Stimulated activated CD4-positive, alpha-beta T cell treated with anti-CD3 and anti-CD28 coated beads, Interleukin-2, amount 100 ng/mL, for 48 hours (primary cell): ENCODE results near the gene POLE3.
"Not testable (repeated sequence)": the region's sequence is repeated elsewhere in the genome, so short reads cannot be mapped to it uniquely, and the experiment has no call there.

Source experiments
- DNase-seq, 2 donors: peaks; one replicate each; pipeline ENCODE4 v3.0.0-alpha.2; 2020

The POLE3 gene

GRCh38 chr9:113410207-113410864 lies at the start of gene POLE3, which contains the start of gene C9orf43:
POLE3 (minus strand) TSS chr9:113410675; CDS start chr9:113410293, 382 bp downstream.
C9orf43 (plus strand) TSS chr9:113410747; CDS start chr9:113413494, 2,747 bp downstream.
- peak; percentile 93 to 94 for DNase-seq

GRCh38 chr9:113456235-113456634 lies 45.8 kb upstream of the POLE3 start:
- DNase-seq: no peak

DNA sequence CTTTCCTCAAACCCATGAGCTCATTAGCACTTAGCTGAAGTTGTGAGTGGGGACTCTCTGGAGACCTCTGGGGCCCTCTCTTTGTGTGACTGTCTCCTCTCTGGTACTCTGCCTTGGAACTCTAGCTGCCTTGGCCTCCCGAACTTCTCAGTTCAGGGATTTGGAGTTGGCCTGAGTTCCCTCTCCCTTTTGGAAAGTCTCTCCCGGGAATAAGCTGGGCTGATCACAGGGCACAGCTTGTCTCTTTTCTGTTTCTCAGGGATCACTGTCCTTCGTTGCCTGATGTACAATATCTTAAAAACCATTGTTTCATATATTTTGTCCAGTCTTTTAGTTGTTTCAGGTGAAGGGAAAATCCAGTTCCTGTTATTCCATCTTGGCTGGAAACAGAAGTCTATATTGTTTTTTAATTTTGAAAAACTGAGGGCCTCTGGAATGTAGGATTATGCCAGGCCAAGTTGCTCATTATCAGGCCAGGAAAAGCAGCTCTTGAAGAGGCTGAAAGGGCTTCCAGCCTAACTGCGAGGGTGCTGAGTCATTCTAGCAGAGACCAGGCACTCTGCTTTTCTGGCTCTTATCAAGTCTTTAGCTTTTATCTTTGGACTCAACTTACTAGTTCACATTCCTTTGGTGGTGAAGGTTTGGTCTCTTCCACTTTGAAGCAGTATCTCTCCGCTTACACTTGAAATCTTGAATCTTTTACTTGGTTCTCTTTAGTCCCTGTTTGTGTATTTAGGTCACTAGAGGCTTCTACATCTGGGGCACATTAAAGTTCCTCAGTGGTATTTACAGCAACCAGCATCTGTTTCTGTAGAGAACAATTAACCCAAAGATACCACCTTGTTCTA lies 44.7 kb upstream of the POLE3 start:
- DNase-seq: no peak

GRCh38 chr9:113452113-113452605 lies 41.7 kb upstream of the POLE3 start:
- no peak for DNase-seq

DNA sequence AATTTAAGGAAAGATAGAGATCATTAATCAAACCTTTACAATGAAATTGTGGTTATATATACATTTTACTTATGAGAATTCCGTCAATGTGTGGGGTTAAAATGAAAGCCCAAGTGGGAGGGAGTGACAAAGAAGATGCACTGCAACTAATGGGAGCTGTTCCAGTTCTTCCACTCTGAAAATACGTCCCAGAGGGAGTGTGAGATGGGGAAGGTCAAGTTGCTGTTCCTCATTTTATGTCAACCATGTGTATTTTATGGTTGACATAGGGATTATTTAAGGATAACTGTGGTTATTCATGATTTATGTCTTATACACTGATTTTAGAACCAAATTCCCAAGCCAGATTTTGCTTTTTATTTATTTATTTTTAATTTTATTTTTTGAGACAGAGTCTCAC lies 38.9 kb upstream of the POLE3 start:
- DNase-seq: no peak

- DNase-seq: peak; percentile 5 to 10
Observed at GRCh38 chr9:113446323-113446740, 35.9 kb upstream of the POLE3 start.

- DNase-seq: no peak
Observed at GRCh38 chr9:113444736-113445135, 34.3 kb upstream of the POLE3 start.

GRCh38 chr9:113437716-113438115 lies 27.2 kb upstream of the POLE3 start:
- DNase-seq: not testable (repeated sequence)

- no peak for DNase-seq
Observed at GRCh38 chr9:113436728-113437515, 26.4 kb upstream of the POLE3 start.

DNA sequence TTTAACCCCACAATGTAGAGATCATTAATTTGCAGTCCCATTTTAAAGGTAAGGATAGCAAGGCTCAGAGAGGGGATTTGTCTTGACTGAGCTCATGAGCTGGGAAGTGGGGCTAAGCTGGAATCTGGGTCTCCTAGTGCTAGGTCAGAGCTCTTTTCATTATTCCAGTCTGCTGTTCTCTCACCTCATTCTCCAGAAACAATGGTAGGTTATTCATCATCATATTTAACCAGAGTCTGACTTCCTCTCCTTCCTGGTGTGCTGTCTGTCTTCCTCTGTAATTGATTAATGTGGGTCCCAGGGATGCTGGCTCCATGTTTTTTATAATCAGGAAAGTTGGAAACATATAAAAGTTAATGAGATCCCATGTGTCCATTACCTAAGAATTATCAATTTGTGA lies 20.7 kb upstream of the POLE3 start:
- DNase-seq: no peak

- no peak for DNase-seq
Observed at GRCh38 chr9:113428062-113428615, 17.7 kb upstream of the POLE3 start.

- no peak for DNase-seq
Observed at GRCh38 chr9:113427629-113428028, 17.2 kb upstream of the POLE3 start.

- DNase-seq: no peak
Observed at GRCh38 chr9:113426701-113427100, 16.2 kb upstream of the POLE3 start.

DNA sequence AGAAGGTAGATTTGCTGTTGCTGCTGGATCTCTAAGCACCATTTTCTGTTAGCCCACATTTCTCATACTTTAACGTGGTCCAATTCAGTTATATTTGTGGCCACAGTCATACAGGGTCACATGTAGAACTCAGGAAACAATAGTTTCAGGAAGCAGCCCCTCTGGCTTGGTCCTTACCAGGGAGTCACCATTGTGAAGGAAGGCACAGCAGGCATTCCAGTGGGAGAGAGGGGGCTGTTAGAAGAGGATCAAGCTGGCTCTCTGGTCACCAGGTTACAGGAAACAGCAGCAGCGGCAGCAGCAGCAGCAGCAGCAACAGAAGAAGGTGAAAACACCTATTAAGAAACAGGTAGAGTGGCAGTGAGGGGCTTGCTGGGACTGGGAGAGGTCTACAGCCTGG lies 14.6 kb upstream of the POLE3 start:
- no peak for DNase-seq

- DNase-seq: no peak
Observed at GRCh38 chr9:113421726-113422125, 11.3 kb upstream of the POLE3 start.

DNA sequence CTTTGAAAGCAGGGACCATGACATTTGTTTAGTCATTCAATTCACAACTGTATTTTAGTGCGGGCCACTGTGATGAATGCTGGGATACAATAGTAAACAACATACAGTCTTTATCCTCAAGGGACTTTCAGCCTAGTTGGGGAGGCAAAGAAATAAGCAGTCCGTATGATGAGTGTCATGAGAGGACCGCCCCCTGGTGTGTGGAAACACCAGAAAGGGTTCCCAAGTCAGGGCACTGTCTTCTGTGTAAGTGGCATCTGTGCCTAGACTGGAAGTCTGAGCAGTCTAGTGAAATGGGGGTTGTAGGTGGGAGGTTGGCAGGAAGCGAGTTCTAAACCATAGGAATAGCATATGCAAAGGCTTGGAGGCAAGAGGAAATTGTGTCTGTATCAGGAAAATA lies 6.9 kb upstream of the POLE3 start:
- no peak for DNase-seq

- no peak for DNase-seq
Observed at GRCh38 chr9:113416149-113416721, 5.8 kb upstream of the POLE3 start.

DNA sequence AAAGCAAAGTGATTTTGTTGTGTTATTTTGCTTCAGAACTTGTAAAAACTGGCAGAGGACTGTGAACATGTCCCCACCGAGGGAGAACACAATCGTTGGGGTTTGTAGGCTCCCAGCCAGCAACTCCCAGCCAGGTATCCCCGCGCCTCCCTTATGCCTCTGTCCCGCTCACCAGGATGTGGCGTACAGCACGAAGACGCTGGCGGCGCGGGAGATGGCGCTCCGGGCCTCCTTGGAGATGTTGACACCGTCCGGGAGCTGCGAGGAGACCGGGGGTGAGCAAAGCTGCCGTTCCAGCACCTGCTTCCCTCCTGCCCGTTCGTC lies 630 bp downstream of the POLE3 start:
- no peak for DNase-seq

GRCh38 chr9:113409481-113409880 lies 994 bp downstream of the POLE3 start:
- DNase-seq: no peak

DNA sequence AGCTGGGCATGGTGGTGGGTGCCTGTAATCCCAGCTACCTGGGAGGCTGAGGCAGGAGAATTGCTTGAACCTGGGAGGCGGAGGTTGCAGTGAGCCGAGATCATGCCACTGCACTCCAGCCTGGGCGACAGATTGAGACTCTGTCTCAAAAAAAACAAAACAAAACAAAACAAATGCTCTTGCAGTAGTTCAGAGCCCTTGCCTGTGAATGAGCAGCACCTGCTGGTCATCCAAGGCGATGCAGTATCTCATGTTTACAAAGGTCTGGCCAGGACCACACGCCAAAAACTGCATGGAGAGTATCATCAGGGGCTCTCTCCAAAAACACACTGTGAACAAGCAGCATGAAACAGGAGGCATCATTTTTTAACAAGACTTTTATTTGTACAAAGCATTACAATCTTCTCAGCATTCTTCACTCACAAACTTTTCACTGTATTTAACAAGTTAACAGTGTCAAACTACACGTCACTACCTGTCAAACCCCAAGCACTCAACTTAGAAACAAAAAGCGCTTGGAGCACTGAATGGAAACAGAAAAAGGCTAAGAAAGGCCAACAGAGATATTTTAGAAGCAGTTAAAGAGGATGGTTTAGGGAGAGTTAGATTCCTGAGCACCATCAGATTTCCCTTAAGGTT lies 3.5 kb downstream of the POLE3 start:
- peak; percentile 34 to 45 for DNase-seq

GRCh38 chr9:113406353-113406752 lies 4.1 kb downstream of the POLE3 start:
- DNase-seq: not testable (repeated sequence)

GRCh38 chr9:113403646-113404045 lies 6.8 kb downstream of the POLE3 start:
- DNase-seq: no peak
